Measurements from ENCODE around the gene POC1B. TPM values are rescaled to one million over a fixed set of nuclear protein-coding genes. Genes with fewer than 3 reads are reported as not detected.

Gene POC1B
- total and polyA plus RNA-seq, 11 donors, result 3.3 to 12.4 (median 8.5) TPM

DNA sequence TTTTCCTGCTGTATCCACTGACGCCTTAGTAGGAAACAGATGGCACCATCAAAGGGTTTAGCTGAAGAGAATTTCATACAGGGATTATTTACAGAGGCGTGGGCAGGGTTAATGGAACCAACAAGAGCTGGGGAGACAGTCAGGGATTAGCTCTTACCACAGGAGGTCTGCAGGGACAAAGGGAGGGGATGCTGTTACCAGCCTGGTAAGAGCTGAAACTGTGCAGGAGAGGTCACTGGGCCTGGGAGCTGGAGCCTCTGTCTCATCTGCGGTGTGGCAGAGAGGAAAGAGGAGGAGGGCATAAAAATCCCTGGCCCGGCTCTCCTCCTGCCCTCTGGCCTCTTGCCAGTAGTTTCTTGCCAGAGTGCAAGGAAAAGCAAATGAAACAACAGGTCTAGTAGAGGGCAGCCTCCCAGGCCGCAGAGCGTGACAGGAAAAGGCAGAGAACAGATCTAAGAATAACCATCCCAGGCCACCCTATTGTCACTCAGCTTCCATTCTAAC lies 18.9 kb upstream of the POC1B start:
- intact Hi-C loops (cut with DNase I), result loop anchor here (2.0 to 10.0 kb wide), 17 partner anchors 160 to 1418 kb away; partner anchors contain the start of genes ATP2B1 (in 5 of the 10) and CCER1 (in 2 of the 10)

GRCh38 chr12:89544022-89544421 lies 18.2 kb upstream of the POC1B start:
- no peaks in the 10 kb centered on the region for H3K36me3 ChIP-seq
- WGBS, 4 donors, result 65 to 86% (median 79%) methylated on average over 1 of the region's 1 CpG
- H3K9me3 ChIP-seq, result no peaks in the 10 kb centered on the region
- no peak for TF ChIP-seq POLR2A (IDR thresholded peaks at IDR 0.05)
- TF ChIP-seq, protein P1, sequence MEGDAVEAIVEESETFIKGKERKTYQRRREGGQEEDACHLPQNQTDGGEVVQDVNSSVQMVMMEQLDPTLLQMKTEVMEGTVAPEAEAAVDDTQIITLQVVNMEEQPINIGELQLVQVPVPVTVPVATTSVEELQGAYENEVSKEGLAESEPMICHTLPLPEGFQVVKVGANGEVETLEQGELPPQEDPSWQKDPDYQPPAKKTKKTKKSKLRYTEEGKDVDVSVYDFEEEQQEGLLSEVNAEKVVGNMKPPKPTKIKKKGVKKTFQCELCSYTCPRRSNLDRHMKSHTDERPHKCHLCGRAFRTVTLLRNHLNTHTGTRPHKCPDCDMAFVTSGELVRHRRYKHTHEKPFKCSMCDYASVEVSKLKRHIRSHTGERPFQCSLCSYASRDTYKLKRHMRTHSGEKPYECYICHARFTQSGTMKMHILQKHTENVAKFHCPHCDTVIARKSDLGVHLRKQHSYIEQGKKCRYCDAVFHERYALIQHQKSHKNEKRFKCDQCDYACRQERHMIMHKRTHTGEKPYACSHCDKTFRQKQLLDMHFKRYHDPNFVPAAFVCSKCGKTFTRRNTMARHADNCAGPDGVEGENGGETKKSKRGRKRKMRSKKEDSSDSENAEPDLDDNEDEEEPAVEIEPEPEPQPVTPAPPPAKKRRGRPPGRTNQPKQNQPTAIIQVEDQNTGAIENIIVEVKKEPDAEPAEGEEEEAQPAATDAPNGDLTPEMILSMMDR (IDR thresholded peaks at IDR 0.05), result no peak
- intact Hi-C loops (cut with DNase I), result loop anchor here (2.0 to 10.0 kb wide), 17 partner anchors 161 to 1418 kb away; partner anchors contain the start of genes ATP2B1 (in 5 of the 10) and CCER1 (in 2 of the 10)
- H3K27ac ChIP-seq, result peak overlapping the region in 1 of 12 donors; percentile 57
- DNase-seq (no peak), ATAC-seq (no peak)
- H3K27me3 ChIP-seq, result no peaks in the 10 kb centered on the region
- no peak overlapping the region for H3K4me3 ChIP-seq
- H3K4me1 ChIP-seq, result peaks cover 0 to 32% (median 19%) of the 10 kb centered on the region in 12 donors

More for the DNA sequence above, 18.9 kb upstream of the POC1B start:
- Histone ChIP-seq H3K27ac (peak overlapping the region in 6 of 12 donors; percentile 18 to 57 (median 46)), H3K4me1 (peaks cover 0 to 32% (median 19%) of the 10 kb centered on the region in 12 donors), H3K4me3 (no peak overlapping the region), H3K9me3 (no peaks in the 10 kb centered on the region), H3K36me3 (no peaks in the 10 kb centered on the region), H3K27me3 (no peaks in the 10 kb centered on the region)
- WGBS, 4 donors, result 31 to 40% (median 33%) methylated on average over 6 of the region's 6 CpGs
- TF ChIP-seq, protein P1 (IDR thresholded peaks at IDR 0.05), result no peak
- no peak for TF ChIP-seq POLR2A (IDR thresholded peaks at IDR 0.05)
- DNase-seq (peak; percentile 59 to 83 (median 66)), ATAC-seq (peak; percentile 91 to 95 (median 93))

DNA sequence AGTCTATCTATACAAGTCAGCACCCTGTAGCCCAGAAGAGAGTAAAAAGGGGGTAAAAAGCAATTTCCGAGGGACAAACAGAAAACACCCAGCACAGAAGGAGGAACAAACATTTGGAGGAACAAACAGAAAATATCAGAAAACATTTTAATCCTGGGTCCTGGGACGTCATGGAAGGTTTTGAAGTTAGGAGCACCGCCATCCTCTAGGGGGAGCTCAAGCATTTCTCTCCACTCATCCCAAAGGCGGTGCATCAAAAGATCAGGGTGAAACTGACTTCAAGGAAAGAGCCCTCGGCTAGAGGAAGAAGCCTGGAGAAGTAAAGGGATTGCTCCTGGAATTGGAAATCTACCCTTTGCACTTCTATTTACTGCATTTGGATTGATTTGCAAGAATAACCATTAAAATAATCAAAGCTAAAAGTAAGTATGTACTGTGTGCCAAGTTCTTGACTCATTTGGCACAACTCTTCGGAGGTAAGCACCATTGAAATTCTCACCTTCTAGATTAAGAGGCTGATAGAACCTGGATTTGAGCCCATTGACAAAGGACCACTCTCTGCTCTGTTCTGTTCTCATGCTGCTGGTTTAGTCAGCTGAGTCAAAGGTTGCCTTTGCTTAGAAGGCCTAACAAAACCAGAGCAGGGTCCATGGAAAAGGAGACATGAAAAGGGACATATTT lies 17.2 kb upstream of the POC1B start:
- DNase-seq (peak in 4 of 5 donors; percentile 39 to 63 (median 53)), ATAC-seq (peak; percentile 47 to 79 (median 73))
- Histone ChIP-seq H3K36me3 (no peaks in the 10 kb centered on the region), H3K27ac (no peak overlapping the region), H3K27me3 (no peaks in the 10 kb centered on the region), H3K9me3 (no peaks in the 10 kb centered on the region), H3K4me1 (peaks cover 0 to 32% (median 19%) of the 10 kb centered on the region in 12 donors), H3K4me3 (no peak overlapping the region)
- intact Hi-C loops (cut with DNase I), result loop anchor here (5.0 to 10.0 kb wide), 15 partner anchors 162 to 1419 kb away; partner anchors contain the start of genes ATP2B1 (in 5 of the 10) and CCER1 (in 2 of the 10)
- no peak for TF ChIP-seq POLR2A (IDR thresholded peaks at IDR 0.05)
- TF ChIP-seq, protein P1 (IDR thresholded peaks at IDR 0.05), result peak; percentile 79 to 93 (median 88)
- 10 to 15% (median 11%) methylated on average over 6 of the region's 6 CpGs for WGBS, 4 donors

GRCh38 chr12:89542236-89542635 lies 16.4 kb upstream of the POC1B start:
- peaks cover 0 to 32% (median 19%) of the 10 kb centered on the region in 12 donors for H3K4me1 ChIP-seq
- TF ChIP-seq, protein P1 (IDR thresholded peaks at IDR 0.05), result no peak
- TF ChIP-seq POLR2A (IDR thresholded peaks at IDR 0.05), result no peak
- no peaks in the 10 kb centered on the region for H3K36me3 ChIP-seq
- no peak overlapping the region for H3K4me3 ChIP-seq
- H3K27ac ChIP-seq, result no peak overlapping the region
- ATAC-seq (no peak), DNase-seq (no peak)
- H3K9me3 ChIP-seq, result no peaks in the 10 kb centered on the region
- H3K27me3 ChIP-seq, result no peaks in the 10 kb centered on the region
- WGBS, 4 donors, result 95 to 98% (median 96%) methylated on average over 2 of the region's 2 CpGs
- intact Hi-C loops (cut with DNase I), result loop anchor here (5.0 to 10.0 kb wide), 15 partner anchors 163 to 1420 kb away; partner anchors contain the start of genes ATP2B1 (in 5 of the 10) and CCER1 (in 2 of the 10)
